D341Med (cell line): Measurements from ENCODE around the gene SMIM11.
"Not testable (repeated sequence)": the region's sequence is repeated elsewhere in the genome, so short reads cannot be mapped to it uniquely, and the experiment has no call there.

Experiments used
- DNase-seq: peaks from one replicate; pipeline ENCODE4 v3.0.0; 2012; ENCODE audit warnings: low spot score

Gene SMIM11

GRCh38 chr21:34423805-34424204 is 48.5 kb downstream of the SMIM11 start, which contains the start of gene SMIM34:
TSS of gene SMIM34 (minus strand) at chr21:34423951. CDS start at chr21:34423839, 112 bp downstream.
- DNase-seq = not testable (repeated sequence)

- DNase-seq = not testable (repeated sequence)
These were observed 52.0 kb downstream of the SMIM11 start for GRCh38 chr21:34427339-34427738.

GRCh38 chr21:34428441-34428840 is 53.1 kb downstream of the SMIM11 start:
- not testable (repeated sequence) for DNase-seq

- not testable (repeated sequence) for DNase-seq
These were observed 54.4 kb downstream of the SMIM11 start for GRCh38 chr21:34429710-34430109.
